HepG2 (cell line): Measurements from ENCODE around the gene SLC35B1. TPM values are rescaled to one million over a fixed set of nuclear protein-coding genes. Genes with fewer than 3 reads are reported as not detected.

Experiments used
- ARID5B ChIP-seq: IDR thresholded peaks from 2 replicates; pipeline ENCODE4 v1.4.0; 2020; ENCODE audit warnings: mild to moderate bottlenecking, missing genetic modification reagents
- ATRX ChIP-seq: sonication (generic); formaldehyde crosslinking; IDR thresholded peaks from 2 replicates; pipeline ENCODE4 v1.4.0; 2020; ENCODE audit warnings: missing genetic modification reagents, borderline replicate concordance
- BATF2 ChIP-seq: sonication (generic); formaldehyde crosslinking; IDR thresholded peaks from 2 replicates; pipeline ENCODE4 v1.8.0; 2022; ENCODE audit warnings: mild to moderate bottlenecking, missing genetic modification reagents, moderate library complexity
- HNF1B ChIP-seq: sonication (generic); formaldehyde crosslinking; IDR thresholded peaks from 2 replicates; pipeline ENCODE4 v1.5.1; 2020; ENCODE audit warnings: mild to moderate bottlenecking, moderate library complexity, missing genetic modification reagents
- MEF2D ChIP-seq: sonication (generic); formaldehyde crosslinking; IDR thresholded peaks from 2 replicates; pipeline ENCODE4 v1.5.1; 2020; ENCODE audit warnings: mild to moderate bottlenecking, missing genetic modification reagents
- NAIF1 ChIP-seq: sonication (generic); formaldehyde crosslinking; IDR thresholded peaks from 2 replicates; pipeline ENCODE4 v1.5.0; 2020; ENCODE audit warnings: mild to moderate bottlenecking, missing genetic modification reagents, borderline replicate concordance
- SOX6 ChIP-seq, 2 experiments: fragments of 450-650 bp in 1 of 2; sonication (generic) in 1 of 2; formaldehyde crosslinking in 1 of 2; IDR thresholded peaks; 2 replicates each; pipeline versions ENCODE4 v1.4.0 to v1.6.1; 2017 to 2020; ENCODE audit warnings: antibody characterized with exemption in 1 of 2, mild to moderate bottlenecking in 1 of 2, missing genetic modification reagents in 1 of 2
- SRSF4 ChIP-seq: fragments of 200-400 bp; formaldehyde crosslinking; IDR thresholded peaks from one replicate; pipeline ENCODE4 v1.6.1; 2018; ENCODE audit warnings: mild to moderate bottlenecking, low read depth, low read length, moderate library complexity; ENCODE audit not compliant: poor library complexity, severe bottlenecking
- ZNF124 ChIP-seq: sonication (generic); formaldehyde crosslinking; IDR thresholded peaks from 2 replicates; pipeline ENCODE4 v1.4.0; 2020; ENCODE audit warnings: missing genetic modification reagents
- ZNF232 ChIP-seq: sonication (generic); formaldehyde crosslinking; IDR thresholded peaks from 2 replicates; pipeline ENCODE4 v1.4.0; 2020; ENCODE audit warnings: missing genetic modification reagents, borderline replicate concordance
- ZNF333 ChIP-seq: sonication (generic); formaldehyde crosslinking; IDR thresholded peaks from 2 replicates; pipeline ENCODE4 v1.4.0; 2020; ENCODE audit warnings: mild to moderate bottlenecking, missing genetic modification reagents, borderline replicate concordance
- ZNF567 ChIP-seq: sonication (generic); formaldehyde crosslinking; IDR thresholded peaks from 2 replicates; pipeline ENCODE4 v1.8.1; 2023; ENCODE audit warnings: mild to moderate bottlenecking, missing genetic modification reagents, borderline replicate concordance
- ZNF780A ChIP-seq: sonication (generic); formaldehyde crosslinking; IDR thresholded peaks from 2 replicates; pipeline ENCODE4 v1.8.0; 2022; ENCODE audit warnings: mild to moderate bottlenecking, missing genetic modification reagents, moderate library complexity
- polyA plus RNA-seq, 8 experiments: library from polyadenylated mRNA; depleted of rRNA in 3 of 8; stranded (reverse) in 7 of 8; unstranded in 1 of 8; fragments of >200 nt; fragmentation: Illumina TruSeq in 4 of 8; extraction: Trizol in 4 of 8; gene quantifications; 2 replicates each; pipeline versions ENCODE4 v1.2.1 to v1.2.3, GENCODE V29; 2011 to 2016; ENCODE audit warnings: low read depth in 4 of 8, missing spikeins in 1 of 8, mixed read lengths in 1 of 8; ENCODE audit not compliant: insufficient read depth in 1 of 8
- total RNA-seq, 5 experiments: library from RNA; depleted of rRNA; stranded (reverse); fragments of >200 nt; fragmentation: Illumina TruSeq; extraction: Trizol; gene quantifications; 2 replicates each; pipeline ENCODE4 v1.2.3, GENCODE V29; 2016; ENCODE audit warnings: low read depth in 1 of 5
- TF ChIP-seq, protein P1 (sequence below): sonication (generic); formaldehyde crosslinking; IDR thresholded peaks from 2 replicates; pipeline ENCODE4 v1.4.0; 2020; ENCODE audit warnings: mild to moderate bottlenecking, missing genetic modification reagents
- TF ChIP-seq, protein P2 (sequence below): sonication (generic); formaldehyde crosslinking; IDR thresholded peaks from 2 replicates; pipeline ENCODE4 v1.5.0; 2020; ENCODE audit warnings: missing genetic modification reagents
- TF ChIP-seq, protein P3 (sequence below): IDR thresholded peaks from 2 replicates; pipeline ENCODE4 v1.6.1; 2016; ENCODE audit warnings: missing genetic modification reagents, missing compliant biosample characterization

The SLC35B1 gene
- total and polyA plus RNA-seq, 2 of the 13 experiments (the other 11 are each of a cell fraction or from before 2014, with no cell fraction given) = 99.6 to 113 TPM

- TF ChIP-seq SOX6 (IDR thresholded peaks at IDR 0.05) = no peak
- TF ChIP-seq SOX6 (CRISPR knock-in tag; IDR thresholded peaks at IDR 0.05) = peak; percentile 79
- TF ChIP-seq ZNF333 (CRISPR knock-in tag) = peak; percentile 95; the same call in 1 of the 2 replicates
- peak; percentile 79; the same call in 1 of the 2 replicates for TF ChIP-seq ARID5B (CRISPR knock-in tag)
- TF ChIP-seq ZNF567 (CRISPR knock-in tag) = peak; percentile 94
- TF ChIP-seq HNF1B (CRISPR knock-in tag) = peak; percentile 95
- peak; percentile 98 for TF ChIP-seq ZNF232 (CRISPR knock-in tag)
- no peak for TF ChIP-seq ATRX (CRISPR knock-in tag)
- TF ChIP-seq, protein P1, sequence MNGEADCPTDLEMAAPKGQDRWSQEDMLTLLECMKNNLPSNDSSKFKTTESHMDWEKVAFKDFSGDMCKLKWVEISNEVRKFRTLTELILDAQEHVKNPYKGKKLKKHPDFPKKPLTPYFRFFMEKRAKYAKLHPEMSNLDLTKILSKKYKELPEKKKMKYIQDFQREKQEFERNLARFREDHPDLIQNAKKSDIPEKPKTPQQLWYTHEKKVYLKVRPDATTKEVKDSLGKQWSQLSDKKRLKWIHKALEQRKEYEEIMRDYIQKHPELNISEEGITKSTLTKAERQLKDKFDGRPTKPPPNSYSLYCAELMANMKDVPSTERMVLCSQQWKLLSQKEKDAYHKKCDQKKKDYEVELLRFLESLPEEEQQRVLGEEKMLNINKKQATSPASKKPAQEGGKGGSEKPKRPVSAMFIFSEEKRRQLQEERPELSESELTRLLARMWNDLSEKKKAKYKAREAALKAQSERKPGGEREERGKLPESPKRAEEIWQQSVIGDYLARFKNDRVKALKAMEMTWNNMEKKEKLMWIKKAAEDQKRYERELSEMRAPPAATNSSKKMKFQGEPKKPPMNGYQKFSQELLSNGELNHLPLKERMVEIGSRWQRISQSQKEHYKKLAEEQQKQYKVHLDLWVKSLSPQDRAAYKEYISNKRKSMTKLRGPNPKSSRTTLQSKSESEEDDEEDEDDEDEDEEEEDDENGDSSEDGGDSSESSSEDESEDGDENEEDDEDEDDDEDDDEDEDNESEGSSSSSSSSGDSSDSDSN (CRISPR knock-in tag) = peak; percentile 58; the same call in 1 of the 2 replicates
- peak; percentile 96 for TF ChIP-seq BATF2
- TF ChIP-seq SRSF4 = no peak
- TF ChIP-seq ZNF124 (CRISPR knock-in tag) = peak; percentile 96
- TF ChIP-seq, protein P2, sequence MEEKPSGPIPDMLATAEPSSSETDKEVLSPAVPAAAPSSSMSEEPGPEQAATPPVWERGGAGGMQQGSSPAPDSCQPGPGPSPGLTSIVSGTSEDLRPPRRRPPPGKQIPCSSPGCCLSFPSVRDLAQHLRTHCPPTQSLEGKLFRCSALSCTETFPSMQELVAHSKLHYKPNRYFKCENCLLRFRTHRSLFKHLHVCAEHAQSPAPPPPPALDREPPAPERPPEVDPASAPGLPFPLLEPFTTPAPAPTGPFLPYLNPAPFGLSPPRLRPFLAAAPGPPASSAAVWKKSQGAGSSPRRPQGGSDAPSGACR = peak; percentile 91
- TF ChIP-seq NAIF1 = peak; percentile 96
- TF ChIP-seq, protein P3, sequence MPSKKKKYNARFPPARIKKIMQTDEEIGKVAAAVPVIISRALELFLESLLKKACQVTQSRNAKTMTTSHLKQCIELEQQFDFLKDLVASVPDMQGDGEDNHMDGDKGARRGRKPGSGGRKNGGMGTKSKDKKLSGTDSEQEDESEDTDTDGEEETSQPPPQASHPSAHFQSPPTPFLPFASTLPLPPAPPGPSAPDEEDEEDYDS (CRISPR knock-in tag) = peak; percentile 78
- TF ChIP-seq MEF2D (CRISPR knock-in tag) = peak; percentile 96
- TF ChIP-seq ZNF780A (CRISPR knock-in tag) = peak; percentile 85; the same call in 1 of the 2 replicates
Measured at GRCh38 chr17:49677933-49678847, 29.6 kb downstream of the SLC35B1 start, which contains the start of gene SPOP (continued).
